HG03060 (cell line): Measurements from ENCODE around the gene CERS6.
"Not testable (repeated sequence)": the region's sequence is repeated elsewhere in the genome, so short reads cannot be mapped to it uniquely, and the experiment has no call there.

ENCODE experiments used
- ATAC-seq: cut with Tn5 transposase; IDR thresholded peaks from one replicate; pipeline ENCODE4 v1.9.1; 2021; ENCODE audit warnings: low read depth, moderate number of reproducible peaks; ENCODE audit not compliant: unreplicated experiment

Gene CERS6

DNA sequence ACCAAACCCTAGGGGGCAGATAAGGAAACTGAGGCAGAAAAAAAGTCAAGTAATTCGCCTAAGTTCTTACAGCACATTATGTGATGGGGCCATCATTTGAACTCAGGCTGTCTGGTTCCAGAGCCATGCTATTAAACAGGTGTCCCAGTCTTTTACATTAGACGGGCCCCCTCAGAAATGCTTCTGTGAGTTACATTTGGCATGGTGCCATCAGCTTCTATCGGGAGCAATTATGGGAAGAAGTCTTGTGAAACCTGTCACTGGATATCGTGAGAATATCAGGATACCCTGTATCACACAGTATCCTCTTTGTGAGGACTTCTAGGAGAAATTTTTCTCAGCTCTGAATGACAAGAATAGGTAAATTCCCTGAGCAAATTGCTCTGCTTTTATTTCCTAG lies 202.6 kb downstream of the CERS6 start:
- ATAC-seq: no peak

DNA sequence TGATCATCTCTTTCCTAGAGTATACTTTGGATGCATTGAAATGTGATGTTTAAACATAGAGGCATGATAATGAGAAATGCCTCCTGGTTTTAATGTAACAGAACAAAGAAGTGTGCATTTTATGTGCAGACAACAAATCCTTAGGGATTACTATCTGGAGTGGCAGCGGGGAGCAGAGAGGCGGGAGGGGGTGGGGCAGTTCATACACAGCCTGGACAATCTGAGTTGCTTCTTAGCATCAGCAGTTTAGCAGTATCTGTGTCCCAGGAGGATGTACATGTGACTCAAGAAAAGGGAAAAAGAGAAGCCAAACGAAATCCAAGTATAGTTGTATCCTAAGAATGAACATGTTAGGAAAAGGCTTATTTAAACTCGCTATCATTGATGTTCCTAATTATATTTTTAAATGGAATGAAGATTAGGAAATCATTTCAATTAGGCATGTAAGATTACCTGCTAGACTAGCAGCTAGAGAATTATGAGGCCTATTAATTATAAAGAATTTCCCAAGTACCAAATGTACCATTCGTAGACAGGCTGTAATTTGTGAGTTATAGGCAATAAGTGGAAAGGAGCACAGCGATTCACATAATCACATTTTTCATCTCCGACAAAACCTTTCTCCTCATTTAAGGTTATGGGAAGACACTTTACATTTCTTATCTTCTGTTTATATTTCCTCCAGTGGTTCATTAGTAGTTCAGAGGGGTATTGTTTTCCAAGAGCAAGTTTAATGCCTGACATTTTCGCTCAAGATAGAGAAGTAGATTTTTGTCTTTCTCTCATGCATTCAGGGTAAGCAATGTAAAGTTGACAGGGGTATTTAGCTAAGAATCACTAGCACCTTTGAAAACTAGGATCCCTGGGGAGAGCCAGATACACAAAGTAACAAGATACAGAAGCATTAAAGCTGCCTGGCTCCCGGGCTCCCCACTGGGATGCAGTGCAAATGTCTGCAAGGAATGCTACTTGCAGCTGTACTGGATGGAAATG lies 205.1 kb downstream of the CERS6 start:
- no peak for ATAC-seq

DNA sequence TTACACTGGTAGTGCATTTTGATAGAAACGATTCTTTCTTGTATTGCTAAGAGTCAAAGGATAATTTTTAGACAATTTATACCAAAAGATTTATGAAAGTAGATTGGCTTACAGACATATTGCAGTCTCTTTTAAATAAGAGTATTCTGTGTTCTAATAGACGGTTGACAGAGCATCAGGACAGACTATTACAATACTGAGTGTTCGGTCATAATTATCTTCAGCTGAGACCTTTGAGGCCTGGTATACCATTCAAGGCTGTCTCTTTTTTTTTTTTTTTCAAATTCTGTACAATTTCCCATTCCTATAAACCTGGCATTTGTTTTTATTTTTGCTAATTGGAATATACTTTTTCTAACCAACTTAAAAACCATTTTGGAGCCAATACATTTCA lies 205.8 kb downstream of the CERS6 start:
- no peak for ATAC-seq

DNA sequence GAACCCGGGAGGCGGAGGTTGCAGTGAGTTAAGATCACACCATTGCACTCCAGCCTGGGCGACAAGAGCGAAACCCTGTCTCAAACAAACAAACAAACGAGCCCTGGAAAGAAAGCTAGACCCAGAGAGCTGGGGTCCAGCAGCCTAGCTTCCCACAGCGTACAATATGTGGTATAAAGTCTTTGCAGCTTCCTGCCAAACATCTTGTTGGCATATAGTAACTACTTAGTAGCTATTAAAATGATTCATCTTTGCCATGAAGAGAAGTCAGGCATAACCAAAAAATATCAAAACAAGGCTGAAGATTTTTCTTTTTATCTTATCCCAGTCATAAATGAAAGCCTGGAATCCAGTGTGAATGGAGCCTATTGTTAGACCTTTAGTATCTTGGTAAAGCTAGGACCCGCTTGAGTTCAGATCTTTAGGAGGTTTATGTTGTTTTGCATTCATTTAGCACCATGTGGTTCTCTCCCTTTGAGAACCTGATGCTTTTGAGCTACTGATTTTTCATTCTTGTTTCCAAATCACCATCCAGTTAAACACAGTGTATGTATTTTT lies 206.7 kb downstream of the CERS6 start:
- no peak for ATAC-seq

DNA sequence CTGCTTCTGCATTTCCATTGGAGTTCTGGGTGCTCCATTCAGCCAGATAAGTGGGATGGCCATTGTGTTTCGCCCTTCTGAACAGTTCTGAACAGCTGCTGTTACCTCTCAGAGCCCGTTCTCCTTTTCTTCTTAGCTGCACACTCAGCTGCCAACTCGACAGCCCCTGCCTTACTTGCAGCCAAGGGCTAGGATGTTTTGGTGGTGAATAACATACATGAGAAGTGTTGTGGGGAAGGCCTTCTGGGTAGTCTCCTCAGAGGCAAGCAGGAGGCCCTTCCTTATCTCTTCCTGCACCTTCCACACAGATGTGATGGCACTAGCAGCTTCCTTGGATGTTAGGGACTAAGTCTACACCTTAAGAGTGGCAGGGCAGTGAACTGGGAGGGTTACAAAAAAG lies 207.9 kb downstream of the CERS6 start:
- no peak for ATAC-seq

DNA sequence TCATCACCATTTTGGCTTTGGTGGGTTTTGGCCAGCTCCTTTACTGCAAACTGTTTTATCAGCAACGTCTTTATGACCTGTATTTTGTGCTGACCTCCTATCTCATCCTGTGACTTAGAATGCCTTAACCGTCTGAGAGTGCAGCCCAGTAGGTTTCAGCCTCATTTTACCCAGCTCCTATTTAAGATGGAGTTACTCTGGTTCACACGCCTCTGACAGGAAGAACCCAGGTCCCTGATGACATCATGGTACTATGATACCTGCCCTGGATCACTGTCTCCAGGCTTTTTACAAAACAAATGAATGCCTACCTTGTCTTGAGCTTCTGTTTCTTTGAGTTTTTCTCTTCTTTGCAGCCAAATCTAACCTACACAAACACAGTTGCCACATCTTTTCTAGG lies 208.6 kb downstream of the CERS6 start:
- ATAC-seq: not testable (repeated sequence)

DNA sequence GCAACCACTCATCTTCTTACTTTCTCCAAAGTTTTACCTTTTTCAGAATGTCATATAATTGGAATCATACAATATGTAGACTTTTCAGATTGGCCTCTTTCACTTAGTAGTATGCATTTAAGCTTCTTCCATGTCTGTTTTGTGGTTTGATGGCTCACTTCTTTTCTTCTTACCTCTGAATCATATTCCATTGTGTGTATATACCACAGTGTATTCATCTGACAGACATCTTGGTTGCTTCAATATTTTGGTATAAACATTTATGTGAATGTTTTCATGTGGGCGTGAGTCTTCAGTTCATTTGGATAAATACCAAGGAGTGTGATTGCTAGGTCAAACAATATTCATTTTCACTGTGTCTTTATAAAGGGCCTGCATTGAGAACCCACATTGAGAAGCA lies 210.3 kb downstream of the CERS6 start:
- ATAC-seq: no peak

DNA sequence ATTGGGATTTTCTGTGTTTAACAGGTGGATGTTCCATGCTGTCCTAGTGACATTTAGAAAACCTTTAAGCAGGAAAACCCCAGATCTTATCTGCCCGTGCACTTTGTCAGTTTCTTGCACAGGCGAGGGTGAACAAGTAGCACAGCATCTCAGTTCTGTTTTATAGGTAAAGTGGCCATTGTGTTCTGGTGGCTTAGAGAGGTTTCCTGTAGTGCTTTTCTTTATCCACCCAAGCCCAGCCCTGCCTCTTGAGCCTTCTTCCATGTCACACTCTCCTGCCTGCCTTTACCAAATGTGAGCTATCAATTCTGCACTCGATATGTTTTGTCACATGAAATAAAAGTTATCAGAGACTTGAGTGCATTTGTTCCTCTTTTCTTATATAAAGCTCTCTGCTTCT lies 211.1 kb downstream of the CERS6 start:
- ATAC-seq: no peak

DNA sequence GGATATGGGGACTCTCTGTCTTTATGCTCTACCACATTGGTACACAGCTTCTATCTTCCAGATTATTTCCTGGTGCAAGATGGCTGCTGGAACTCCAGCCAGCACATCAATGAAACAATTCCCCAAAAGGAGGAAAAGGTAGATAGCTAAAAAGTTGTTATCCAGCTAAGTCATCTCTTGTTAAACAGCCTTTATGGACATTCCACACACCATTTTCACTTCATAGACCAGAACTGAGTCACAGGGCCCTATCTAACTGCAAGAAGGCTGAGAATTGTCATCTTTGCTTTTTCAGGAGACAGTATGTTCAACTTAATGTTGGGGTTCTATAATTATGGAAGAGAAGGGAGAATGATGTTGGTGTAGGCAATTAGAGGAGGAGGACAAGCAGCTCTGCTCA lies 213.1 kb downstream of the CERS6 start:
- no peak for ATAC-seq

DNA sequence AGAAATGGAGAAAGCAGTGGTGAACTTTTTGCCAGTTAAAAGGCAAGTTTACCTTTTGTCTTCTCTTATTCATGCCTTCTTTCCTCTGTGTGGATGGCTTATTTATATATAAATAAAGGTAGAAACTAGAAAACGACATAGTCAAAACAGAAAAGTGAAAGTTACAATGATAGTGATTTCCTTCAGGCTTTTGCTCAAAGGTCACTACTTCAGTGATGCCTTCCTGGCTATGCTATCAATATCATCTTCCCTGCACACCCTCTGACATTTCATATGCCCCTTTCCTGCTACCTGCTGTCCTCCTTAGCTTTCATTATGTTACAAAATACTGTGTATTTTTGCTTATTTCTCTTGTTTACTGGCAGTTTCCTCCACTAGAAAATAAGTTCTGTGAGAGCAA lies 214.4 kb downstream of the CERS6 start:
- ATAC-seq: no peak

DNA sequence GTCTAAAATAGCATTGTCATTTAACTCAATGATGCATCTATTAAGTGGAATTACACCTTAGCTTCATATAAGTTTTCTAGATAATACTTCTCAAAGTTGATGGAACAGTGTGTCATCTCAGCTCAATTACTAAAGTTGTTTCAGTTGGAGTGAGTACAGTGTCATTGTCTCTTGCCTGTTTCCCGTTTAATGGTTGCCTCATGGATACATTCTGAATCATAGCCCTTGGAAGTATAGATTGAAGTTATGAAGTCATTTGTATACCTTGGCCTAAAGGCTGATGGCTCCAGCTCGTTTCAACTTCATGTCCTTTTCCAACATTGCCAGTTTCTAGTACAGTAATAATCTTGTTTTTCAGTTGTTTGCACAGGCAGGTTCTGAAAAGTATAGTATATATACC lies 215.9 kb downstream of the CERS6 start:
- ATAC-seq: no peak

DNA sequence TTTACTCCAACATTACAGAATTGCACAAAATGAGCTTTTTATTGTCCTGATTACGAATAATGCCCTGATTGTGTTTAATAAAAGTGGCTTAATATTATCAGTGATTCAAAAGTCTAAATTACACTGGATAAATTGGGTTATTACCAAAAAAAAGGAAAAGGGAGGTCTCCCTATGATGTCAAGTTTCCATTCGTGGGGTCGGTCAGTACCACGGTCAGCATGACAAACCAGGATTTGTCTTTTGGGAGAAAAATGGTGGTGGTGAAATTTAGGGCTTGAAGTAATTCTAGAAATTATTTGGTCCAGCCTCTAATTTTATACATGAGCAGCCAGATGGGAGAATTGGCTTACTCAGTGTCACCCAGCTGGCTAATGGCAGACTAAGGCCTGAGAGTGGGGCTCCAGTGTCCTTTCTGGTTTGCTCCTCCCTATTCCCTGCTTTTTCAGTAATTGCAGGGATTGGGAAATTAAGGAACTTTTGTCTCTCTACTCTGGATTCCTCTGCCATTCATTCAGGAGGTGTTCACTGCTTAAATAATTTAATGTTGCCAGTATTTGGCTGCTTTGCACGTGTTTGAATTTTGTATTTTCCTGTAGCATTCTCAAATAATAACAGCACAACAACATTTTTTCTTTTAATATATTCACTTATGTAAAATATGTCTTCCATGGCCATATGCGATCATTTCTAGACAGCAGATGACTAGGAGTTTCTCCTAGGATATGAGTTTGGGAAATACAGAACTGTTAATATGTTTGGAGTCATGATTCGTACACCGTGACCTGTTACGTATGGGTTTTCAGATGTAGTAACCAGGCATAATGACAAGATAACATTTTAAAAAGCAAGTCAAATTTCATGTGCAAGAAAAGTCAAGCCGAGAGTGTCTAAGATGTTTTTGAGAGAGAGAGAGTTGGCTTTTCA lies 217.5 kb downstream of the CERS6 start:
- no peak for ATAC-seq

DNA sequence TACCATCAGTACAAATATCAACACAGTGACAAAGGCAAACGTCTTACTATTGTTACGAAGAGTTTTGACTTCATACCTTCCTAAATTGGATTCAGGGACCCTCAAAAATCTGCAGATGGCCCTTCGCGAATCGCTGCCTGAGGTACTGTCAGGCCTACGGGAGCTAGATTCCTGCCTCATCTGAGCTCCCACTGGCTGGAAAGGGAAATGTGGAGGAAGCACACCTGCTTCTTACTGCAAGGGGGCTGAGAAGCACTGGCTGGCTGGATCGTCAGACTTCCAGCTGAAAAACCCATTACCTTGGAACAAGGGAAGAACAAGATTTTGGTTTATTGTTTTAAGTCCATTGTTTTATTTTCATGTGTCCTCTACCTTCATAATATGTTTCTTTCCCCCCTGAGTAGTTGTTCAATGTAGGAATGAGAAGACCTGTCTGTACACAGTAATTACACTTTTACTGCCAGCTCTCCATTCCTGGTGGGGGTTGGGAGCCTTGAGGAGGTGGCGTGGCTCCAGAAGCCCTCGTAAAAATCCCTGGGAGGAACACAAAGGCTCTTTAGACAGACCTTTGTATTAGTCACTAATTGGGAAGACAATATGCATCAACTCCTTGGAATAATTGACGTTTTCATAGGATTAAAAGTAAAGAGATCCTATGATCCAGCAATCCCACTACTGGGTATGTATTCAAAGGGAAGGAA lies 222.2 kb downstream of the CERS6 start:
- no peak for ATAC-seq

DNA sequence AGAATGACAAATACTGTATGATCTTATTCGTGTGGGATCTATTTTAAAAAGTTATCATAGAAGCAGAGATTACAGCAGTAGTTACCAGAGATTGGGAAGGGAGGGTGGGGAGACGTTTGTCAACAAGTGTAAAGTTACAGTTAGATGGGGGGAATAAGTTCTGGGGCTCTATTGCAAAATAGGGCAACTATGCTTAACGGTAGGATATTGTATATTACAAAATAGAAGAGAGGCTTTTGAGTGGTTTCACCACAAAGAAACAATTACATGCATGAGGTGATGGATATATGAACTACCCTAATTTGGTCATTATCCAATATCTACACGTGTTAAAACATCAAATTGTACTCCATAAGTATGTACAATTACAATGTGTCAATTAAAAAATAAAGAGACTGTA lies 223.0 kb downstream of the CERS6 start:
- ATAC-seq: no peak

DNA sequence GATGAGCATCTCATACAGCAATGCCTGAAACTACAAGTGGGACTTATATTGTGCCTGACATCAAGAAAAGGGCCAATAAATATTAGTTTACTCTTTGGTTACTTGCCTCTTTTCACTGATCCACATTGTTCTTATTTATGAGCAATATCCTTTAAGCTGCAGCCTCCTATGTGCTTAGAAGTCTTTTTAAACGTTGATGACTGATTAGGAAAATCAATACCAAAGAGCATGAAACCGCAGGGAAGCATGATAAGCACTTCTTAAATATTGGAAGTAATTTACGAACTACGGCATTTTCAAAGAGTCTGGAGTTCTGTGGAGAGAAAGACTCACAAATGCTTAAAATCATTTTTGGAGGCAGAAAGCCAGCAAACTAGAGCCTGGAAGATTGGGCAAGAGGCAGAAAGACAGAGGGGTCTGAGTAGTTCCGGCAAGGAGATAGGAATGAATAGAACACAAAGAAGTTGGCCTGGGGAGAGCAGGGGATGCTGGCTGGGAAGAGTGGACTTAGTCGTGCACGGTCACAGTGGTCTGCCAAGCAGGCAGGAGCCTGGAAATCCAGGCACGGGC lies 223.8 kb downstream of the CERS6 start:
- no peak for ATAC-seq

DNA sequence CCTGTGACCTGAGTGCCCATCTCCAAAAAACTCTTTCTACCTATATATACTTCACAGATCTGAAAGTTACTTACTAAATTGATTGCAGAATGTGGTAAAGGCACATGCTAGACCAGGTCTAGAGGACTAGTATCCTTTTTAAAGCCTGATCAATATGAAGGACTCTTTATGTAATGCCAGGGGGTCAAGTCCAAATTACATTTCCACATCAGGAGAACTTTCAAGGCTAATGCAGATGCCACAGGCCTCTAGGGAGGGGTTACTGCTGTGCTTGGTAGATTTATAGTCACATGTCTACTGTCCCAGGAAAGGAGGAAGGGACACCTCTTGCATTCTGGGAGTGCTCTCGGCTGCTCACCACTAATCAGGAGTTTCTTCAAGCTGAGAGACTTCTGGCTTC lies 227.9 kb downstream of the CERS6 start:
- ATAC-seq: no peak

DNA sequence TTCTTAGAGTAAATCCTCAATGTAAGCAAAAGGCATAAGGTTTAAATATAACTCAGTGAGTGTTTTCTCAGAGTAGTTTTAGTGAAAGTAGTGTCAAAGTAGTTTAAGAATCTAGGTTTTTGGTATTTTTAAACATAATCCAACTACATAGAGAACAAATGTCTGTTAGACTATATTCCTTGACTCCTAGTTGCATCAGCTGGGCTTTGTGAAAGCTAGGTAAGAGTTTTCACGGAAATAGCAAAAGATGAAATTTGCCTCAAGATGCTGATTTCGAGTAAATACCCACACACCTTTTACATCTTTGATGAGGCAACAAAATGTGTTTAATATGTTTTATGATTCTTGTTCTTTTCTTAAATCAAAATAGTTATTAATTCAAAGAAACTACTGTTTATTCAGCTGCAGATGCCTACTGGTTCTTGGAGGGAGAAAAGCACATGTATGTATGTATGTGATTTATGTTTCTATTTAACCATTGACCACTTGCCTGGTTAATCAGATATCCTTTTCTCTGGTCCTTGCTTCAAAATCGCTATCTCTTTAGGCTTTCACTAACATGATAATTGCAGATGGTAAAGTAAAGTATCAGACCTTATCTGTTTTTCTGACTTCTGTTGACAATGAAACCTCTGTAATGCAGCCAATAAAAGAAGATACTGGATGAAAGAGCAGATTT lies 229.0 kb downstream of the CERS6 start:
- ATAC-seq: no peak

DNA sequence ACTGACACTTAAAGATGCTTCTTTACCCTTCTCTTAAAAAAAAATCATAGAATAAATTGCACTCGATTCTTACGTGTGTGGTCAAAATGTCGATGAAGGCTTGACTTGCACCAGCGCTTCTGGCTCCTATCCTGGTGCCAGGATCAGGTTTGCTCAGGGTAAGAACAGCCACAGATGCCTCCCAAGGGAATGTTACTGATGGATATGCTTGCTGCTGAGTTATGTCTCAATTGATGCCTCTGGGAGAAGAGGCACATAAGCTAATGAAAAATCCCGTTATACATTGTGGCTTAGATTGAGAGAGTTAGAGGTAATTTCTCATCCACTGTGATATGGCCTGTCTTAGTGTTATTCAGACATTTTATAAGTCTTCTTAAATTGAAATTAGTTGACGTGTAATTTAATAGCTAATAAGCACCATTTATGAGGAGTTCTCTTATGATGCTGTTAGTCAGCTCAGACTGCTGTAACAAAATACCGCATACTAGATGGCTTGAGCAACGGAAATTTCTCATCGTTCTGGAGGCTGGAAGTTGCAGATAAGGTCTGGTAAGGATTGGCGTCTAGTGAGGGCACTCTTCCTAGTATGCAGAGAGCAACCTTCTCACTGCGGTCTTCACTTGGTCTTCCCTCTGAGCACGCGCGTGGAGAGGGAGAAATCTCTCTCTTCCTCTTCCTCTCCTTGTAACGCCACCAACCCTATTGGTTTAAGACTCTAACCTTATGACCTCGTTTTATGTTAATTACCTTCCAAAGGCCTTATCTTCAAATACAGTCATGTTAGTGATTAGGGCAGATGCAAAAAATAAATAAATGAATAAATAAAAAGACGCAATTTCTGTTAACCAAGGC lies 229.8 kb downstream of the CERS6 start:
- ATAC-seq: no peak
